ENCODE measurements around the gene ERBB2.

Gene ERBB2

GRCh38 chr17:39658760-39659159 is 41.1 kb upstream of the ERBB2 start:
- no peak for DNase-seq (ENCODE audit: low read depth, low spot score)
- H3K9me3 ChIP-seq (ENCODE audit: low read depth, low read length), result no peaks in the 10 kb centered on the region
- H3K4me3 ChIP-seq, result no peak overlapping the region
- no peaks in the 10 kb centered on the region; the same call in 1 of the 2 replicates for H3K36me3 ChIP-seq (ENCODE audit: insufficient read depth, low read length)
- no peak overlapping the region for H3K9ac ChIP-seq (ENCODE audit: insufficient read length)
- no peak overlapping the region for H3K27ac ChIP-seq
- no peak for TF ChIP-seq EZH2 (IDR thresholded peaks at IDR 0.05)
- no peak for TF ChIP-seq FOXP2 (optimal IDR thresholded peaks at IDR 0.05; ENCODE audit: control extremely low read depth, extremely low read length, insufficient read depth)
- no peak for TF ChIP-seq POLR2AphosphoS5 (IDR thresholded peaks at IDR 0.05; ENCODE audit: borderline replicate concordance, low read depth, low read length)

- Histone ChIP-seq H3K27ac (no peak overlapping the region), H3K36me3 (ENCODE audit: insufficient read depth, low read length) (no peaks in the 10 kb centered on the region; the same call in 1 of the 2 replicates), H3K9me3 (ENCODE audit: low read depth, low read length) (no peaks in the 10 kb centered on the region), H3K9ac (ENCODE audit: insufficient read length) (no peak overlapping the region), H3K4me3 (no peak overlapping the region)
- DNase-seq (ENCODE audit: low read depth, low spot score), result no peak
- TF ChIP-seq FOXP2 (optimal IDR thresholded peaks at IDR 0.05; ENCODE audit: control extremely low read depth, extremely low read length, insufficient read depth), result no peak
- no peak for TF ChIP-seq EZH2 (IDR thresholded peaks at IDR 0.05)
- TF ChIP-seq POLR2AphosphoS5 (IDR thresholded peaks at IDR 0.05; ENCODE audit: borderline replicate concordance, low read depth, low read length), result no peak
Observed at GRCh38 chr17:39659279-39660010, 40.4 kb upstream of the ERBB2 start.

GRCh38 chr17:39660011-39660360 is 39.9 kb upstream of the ERBB2 start:
- H3K4me3 ChIP-seq, result no peak overlapping the region
- TF ChIP-seq POLR2AphosphoS5 (IDR thresholded peaks at IDR 0.05; ENCODE audit: borderline replicate concordance, low read depth, low read length) (no peak), FOXP2 (optimal IDR thresholded peaks at IDR 0.05; ENCODE audit: control extremely low read depth, extremely low read length, insufficient read depth) (no peak), EZH2 (IDR thresholded peaks at IDR 0.05) (no peak)
- H3K36me3 ChIP-seq (ENCODE audit: insufficient read depth, low read length), result no peaks in the 10 kb centered on the region; the same call in 1 of the 2 replicates
- no peak for DNase-seq (ENCODE audit: low read depth, low spot score)
- H3K9ac ChIP-seq (ENCODE audit: insufficient read length), result no peak overlapping the region
- no peak overlapping the region for H3K27ac ChIP-seq
- no peaks in the 10 kb centered on the region for H3K9me3 ChIP-seq (ENCODE audit: low read depth, low read length)

GRCh38 chr17:39660397-39661385 is 39.2 kb upstream of the ERBB2 start:
- Histone ChIP-seq H3K4me3 (no peak overlapping the region), H3K36me3 (ENCODE audit: insufficient read depth, low read length) (no peaks in the 10 kb centered on the region; the same call in 1 of the 2 replicates), H3K9ac (ENCODE audit: insufficient read length) (no peak overlapping the region), H3K9me3 (ENCODE audit: low read depth, low read length) (no peaks in the 10 kb centered on the region), H3K27ac (no peak overlapping the region)
- TF ChIP-seq POLR2AphosphoS5 (IDR thresholded peaks at IDR 0.05; ENCODE audit: borderline replicate concordance, low read depth, low read length), result no peak
- TF ChIP-seq FOXP2 (optimal IDR thresholded peaks at IDR 0.05; ENCODE audit: control extremely low read depth, extremely low read length, insufficient read depth), result no peak
- no peak for TF ChIP-seq EZH2 (IDR thresholded peaks at IDR 0.05)
- DNase-seq (ENCODE audit: low read depth, low spot score), result no peak

GRCh38 chr17:39661744-39662541 is 37.9 kb upstream of the ERBB2 start:
- Histone ChIP-seq H3K9me3 (ENCODE audit: low read depth, low read length) (no peaks in the 10 kb centered on the region), H3K36me3 (ENCODE audit: insufficient read depth, low read length) (no peaks in the 10 kb centered on the region; the same call in 1 of the 2 replicates), H3K9ac (ENCODE audit: insufficient read length) (no peak overlapping the region), H3K4me3 (no peak overlapping the region), H3K27ac (no peak overlapping the region)
- no peak for DNase-seq (ENCODE audit: low read depth, low spot score)
- TF ChIP-seq POLR2AphosphoS5 (IDR thresholded peaks at IDR 0.05; ENCODE audit: borderline replicate concordance, low read depth, low read length) (no peak), FOXP2 (optimal IDR thresholded peaks at IDR 0.05; ENCODE audit: control extremely low read depth, extremely low read length, insufficient read depth) (no peak), EZH2 (IDR thresholded peaks at IDR 0.05) (no peak)

- Histone ChIP-seq H3K27ac (no peak overlapping the region), H3K36me3 (ENCODE audit: insufficient read depth, low read length) (no peaks in the 10 kb centered on the region; the same call in 1 of the 2 replicates), H3K9ac (ENCODE audit: insufficient read length) (no peak overlapping the region), H3K4me3 (no peak overlapping the region), H3K9me3 (ENCODE audit: low read depth, low read length) (no peaks in the 10 kb centered on the region)
- TF ChIP-seq FOXP2 (optimal IDR thresholded peaks at IDR 0.05; ENCODE audit: control extremely low read depth, extremely low read length, insufficient read depth) (no peak), EZH2 (IDR thresholded peaks at IDR 0.05) (no peak), POLR2AphosphoS5 (IDR thresholded peaks at IDR 0.05; ENCODE audit: borderline replicate concordance, low read depth, low read length) (no peak)
- DNase-seq (ENCODE audit: low read depth, low spot score), result no peak
Observed at GRCh38 chr17:39662551-39663339, 37.1 kb upstream of the ERBB2 start.

GRCh38 chr17:39663340-39663687 is 36.5 kb upstream of the ERBB2 start:
- no peak overlapping the region for H3K4me3 ChIP-seq
- no peak overlapping the region for H3K9ac ChIP-seq (ENCODE audit: insufficient read length)
- TF ChIP-seq EZH2 (IDR thresholded peaks at IDR 0.05) (no peak), POLR2AphosphoS5 (IDR thresholded peaks at IDR 0.05; ENCODE audit: borderline replicate concordance, low read depth, low read length) (no peak), FOXP2 (optimal IDR thresholded peaks at IDR 0.05; ENCODE audit: control extremely low read depth, extremely low read length, insufficient read depth) (no peak)
- no peaks in the 10 kb centered on the region; the same call in 1 of the 2 replicates for H3K36me3 ChIP-seq (ENCODE audit: insufficient read depth, low read length)
- H3K9me3 ChIP-seq (ENCODE audit: low read depth, low read length), result no peaks in the 10 kb centered on the region
- no peak overlapping the region for H3K27ac ChIP-seq
- no peak for DNase-seq (ENCODE audit: low read depth, low spot score)
